ENCODE measurements around the gene IMMP1L.

DNA sequence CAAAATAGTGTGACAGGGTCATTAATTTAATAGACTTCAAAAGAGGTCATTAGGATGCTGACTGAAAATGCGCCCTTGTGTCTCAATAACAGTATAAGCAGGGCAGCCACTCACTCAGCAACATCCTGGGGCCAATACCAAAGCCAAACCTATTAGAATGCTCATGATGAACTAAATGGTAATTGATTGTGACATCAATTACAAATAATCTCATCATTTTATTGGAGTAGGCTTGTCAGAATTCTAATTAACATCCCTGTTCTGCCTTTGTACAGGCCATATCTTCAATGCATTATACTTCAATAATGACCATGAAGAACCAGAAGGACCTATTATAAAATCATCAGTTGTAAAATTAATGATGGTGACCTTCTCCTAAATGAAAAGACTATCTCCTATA is 75.6 kb downstream of the IMMP1L start:
- TF ChIP-seq ZNF8 (CRISPR knock-in tag; IDR thresholded peaks at IDR 0.05) = no peak
- TF ChIP-seq, protein P1, sequence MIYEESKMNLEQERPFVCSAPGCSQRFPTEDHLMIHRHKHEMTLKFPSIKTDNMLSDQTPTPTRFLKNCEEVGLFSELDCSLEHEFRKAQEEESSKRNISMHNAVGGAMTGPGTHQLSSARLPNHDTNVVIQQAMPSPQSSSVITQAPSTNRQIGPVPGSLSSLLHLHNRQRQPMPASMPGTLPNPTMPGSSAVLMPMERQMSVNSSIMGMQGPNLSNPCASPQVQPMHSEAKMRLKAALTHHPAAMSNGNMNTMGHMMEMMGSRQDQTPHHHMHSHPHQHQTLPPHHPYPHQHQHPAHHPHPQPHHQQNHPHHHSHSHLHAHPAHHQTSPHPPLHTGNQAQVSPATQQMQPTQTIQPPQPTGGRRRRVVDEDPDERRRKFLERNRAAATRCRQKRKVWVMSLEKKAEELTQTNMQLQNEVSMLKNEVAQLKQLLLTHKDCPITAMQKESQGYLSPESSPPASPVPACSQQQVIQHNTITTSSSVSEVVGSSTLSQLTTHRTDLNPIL (CRISPR knock-in tag; IDR thresholded peaks at IDR 0.05; ENCODE audit: low read depth) = no peak
- no peak for TF ChIP-seq TCF4 (CRISPR knock-in tag; IDR thresholded peaks at IDR 0.05; ENCODE audit: borderline replicate concordance)
- TF ChIP-seq, protein P2, sequence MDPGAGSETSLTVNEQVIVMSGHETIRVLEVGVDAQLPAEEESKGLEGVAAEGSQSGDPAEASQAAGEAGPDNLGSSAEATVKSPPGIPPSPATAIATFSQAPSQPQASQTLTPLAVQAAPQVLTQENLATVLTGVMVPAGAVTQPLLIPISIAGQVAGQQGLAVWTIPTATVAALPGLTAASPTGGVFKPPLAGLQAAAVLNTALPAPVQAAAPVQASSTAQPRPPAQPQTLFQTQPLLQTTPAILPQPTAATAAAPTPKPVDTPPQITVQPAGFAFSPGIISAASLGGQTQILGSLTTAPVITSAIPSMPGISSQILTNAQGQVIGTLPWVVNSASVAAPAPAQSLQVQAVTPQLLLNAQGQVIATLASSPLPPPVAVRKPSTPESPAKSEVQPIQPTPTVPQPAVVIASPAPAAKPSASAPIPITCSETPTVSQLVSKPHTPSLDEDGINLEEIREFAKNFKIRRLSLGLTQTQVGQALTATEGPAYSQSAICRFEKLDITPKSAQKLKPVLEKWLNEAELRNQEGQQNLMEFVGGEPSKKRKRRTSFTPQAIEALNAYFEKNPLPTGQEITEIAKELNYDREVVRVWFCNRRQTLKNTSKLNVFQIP (CRISPR knock-in tag; IDR thresholded peaks at IDR 0.05; ENCODE audit: borderline replicate concordance, low read depth) = no peak
- TF ChIP-seq CSDC2 (CRISPR knock-in tag; IDR thresholded peaks at IDR 0.05) = no peak
